HUDEP-2 (cell line): ENCODE results near the gene PDZD4.

Experiments used
- DNase-seq, 76 experiments: peaks; one replicate each; lab custom pipeline; 2025; ENCODE audit not compliant: unreplicated experiment in 76 of 76; lab: John Stamatoyannopoulos, UW

Gene PDZD4

DNA sequence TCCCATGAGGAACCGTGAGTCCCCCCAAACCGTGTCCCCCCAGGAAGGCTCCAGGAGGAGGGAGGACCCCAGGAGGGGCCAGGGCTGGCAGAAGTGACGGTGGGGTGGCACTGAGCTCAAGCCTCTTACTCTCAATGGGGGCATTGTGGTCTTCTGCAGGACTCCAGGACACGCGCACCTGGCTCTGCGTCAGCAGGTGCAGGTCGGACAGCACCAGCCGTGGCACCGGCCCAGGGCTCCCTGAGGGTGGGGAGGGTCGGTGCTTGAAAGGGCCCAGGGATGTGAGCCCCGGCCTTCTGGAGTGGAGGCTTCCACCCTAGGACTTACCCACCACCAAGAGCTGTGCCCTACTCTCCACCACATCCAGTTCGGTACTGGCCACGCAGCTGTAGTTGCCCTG lies 37.3 kb upstream of the PDZD4 start:
- DNase-seq, result no peak

DNA sequence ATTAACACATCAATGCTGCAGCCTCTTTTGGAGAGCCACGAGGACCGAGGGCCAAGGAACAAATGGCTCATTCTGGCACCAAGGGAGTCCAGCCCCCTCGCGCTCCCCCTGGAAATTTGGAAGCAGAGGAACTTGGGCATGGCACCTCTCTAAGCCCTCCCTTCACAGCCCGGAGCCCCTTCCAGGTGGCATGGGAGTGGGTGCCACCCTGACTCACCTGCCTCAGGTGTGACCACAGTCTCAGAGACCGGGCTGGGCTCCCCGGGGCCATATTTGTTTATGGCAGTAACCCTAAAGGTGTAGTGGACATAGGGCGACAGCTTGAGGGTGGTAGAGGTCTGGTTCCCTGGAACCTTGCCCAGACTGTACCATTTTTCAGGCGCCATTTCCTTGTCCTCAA lies 36.8 kb upstream of the PDZD4 start:
- no peak for DNase-seq

DNA sequence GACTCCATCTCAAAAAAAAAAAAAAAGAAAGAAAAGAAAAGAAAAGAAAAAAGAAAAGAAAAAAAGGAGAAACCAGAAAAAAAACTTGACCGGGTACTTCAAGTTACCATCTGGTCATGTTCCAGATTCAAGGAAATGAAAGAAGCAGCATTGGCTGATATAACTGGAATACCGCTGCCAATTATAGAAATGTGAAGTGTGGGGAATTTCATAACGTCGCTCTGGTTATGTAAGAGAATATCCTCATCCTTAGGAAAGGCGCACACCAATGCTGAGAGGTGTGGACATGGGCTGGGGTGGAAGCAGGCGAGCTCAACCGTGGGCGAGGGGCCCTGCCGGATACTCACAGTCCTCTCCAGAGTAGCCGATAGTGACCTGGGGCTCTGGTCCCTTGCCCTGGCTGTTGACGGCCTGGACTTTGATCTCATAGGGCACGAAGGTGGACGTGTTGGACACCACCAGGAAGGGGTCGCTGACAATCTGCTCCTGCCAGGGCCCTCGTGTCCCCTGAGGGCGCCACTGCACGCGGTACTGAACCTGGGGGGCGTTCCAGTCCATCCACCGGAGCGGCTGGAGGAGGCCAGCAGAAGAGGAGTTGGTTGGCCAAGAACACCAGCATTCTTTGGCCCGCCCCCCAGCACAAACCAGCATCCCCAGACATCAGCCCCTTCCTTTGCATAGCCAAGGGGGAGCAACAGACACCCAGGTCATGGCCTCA lies 36.1 kb upstream of the PDZD4 start:
- no peak for DNase-seq

DNA sequence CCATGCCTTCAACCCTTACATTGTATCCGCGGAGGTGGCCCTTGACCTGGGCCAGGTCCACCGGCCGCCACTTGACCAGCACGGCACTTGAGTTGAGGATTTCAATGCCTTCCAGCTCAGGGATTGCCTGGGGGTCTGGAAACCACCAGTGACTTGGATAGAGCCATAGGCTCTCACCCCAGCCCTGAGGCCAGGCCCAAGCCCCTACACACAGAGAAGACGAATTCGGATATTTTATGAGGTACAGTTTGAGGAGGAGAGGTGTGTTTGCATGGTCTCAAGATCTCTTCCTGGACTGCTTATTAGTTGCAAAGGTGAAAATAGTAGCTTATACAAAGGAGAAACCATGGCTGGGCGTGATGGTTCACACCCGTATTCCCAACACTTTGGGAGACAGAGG lies 35.3 kb upstream of the PDZD4 start:
- DNase-seq, result no peak

DNA sequence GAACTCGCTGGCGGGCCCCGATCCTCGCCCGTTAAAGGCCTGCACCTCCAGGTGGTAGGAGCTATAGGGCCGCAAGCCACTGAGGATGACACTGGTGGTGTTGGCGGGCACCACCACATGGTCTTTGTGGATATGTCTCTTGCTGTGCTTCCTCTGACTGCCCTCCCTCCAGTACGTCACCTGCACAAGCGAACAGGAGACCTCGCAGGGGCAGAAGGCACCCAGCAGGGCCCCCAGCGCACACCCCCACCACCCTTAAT lies 34.9 kb upstream of the PDZD4 start:
- DNase-seq, result no peak

DNA sequence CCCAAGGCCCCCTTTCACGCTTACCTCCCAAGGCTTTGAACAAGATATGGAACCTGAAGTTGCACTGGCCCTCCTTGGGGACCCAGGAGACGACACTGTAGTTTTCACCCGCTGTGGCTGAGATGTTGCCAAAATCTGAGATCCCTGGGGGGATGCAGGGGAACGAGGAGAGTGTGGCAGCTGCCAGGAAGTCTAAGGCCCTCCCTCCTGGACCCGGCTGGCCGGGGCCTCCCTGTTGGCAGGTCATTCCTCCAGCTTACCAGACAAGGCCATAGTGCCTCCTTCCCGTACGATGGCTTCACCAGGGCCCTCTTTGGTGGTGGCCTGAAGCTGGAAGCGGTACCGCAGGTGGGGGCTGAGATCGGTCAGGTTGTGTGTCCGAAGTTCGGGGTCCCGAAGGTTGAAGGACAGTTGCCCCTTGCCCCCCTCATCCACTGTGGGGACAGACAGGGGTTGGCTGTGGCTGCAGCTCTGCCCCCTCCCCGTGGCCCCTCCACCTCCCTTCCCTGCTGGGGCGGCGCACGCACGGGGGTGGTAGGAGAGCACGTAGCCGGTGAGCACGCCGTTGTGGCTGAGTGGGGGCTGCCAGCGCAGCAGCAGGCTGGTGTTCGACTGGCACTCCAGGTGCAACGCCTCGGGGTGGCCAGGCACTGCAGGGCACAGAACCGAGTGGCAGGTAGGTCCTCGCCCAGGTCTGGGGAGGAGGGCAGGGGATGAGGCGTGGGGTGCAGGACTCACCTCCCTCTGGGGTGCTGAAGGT lies 34.4 kb upstream of the PDZD4 start:
- no peak for DNase-seq

DNA sequence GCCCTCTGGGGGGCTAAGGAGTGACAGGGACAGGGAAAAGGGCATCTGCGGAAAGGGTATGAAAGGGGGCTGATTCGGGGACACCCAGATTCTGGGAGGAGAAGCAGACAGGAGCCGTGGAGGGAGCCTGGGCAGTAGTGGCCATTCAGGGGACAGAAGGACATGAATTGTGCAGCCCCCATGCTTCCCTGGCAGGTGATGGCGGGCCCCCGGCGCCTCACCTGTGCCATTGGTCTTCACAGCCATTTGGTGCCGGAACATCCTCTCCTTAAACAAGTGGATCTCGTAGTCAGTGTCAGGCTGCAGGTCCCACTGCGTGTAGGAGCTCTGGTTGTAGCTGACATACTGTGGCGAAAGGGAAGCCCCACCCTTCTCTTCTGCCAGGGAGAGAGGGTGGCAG lies 33.8 kb upstream of the PDZD4 start:
- no peak for DNase-seq

DNA sequence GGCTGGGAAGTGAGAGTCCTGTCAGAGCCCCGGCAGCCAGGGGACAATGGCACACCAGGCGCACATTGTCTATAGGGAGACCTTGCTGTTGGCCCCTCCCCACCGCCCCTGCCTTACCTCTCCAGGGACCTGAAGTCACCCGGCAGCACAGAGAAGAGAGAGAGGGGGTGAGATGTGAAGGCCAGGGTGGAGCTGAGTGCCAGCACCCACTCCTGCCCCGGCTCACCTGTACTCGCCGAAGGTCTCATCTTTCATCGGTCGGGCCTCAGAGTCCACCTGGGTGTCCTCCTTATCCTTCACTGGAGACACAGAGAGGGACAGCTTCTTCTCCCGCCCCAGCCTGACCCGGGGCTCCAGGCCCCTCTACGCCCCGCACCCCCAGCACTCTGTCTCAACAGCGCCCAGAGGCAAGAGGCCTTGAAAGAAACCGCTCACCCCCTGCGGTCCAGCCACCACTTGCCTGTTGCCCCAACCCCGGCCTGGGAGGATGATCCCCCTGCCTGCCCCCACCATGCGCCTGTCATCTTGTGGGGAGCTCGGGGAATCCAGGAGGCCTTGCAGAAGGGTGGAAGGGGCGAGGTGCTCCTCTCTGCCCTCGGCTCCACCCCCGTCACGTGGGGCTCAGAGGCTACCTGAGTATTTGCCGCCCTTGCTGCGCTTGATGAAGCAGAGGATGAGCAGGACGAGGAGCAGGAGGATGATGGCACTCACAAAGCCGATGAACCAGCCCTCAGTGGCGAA lies 33.1 kb upstream of the PDZD4 start:
- DNase-seq, result no peak

DNA sequence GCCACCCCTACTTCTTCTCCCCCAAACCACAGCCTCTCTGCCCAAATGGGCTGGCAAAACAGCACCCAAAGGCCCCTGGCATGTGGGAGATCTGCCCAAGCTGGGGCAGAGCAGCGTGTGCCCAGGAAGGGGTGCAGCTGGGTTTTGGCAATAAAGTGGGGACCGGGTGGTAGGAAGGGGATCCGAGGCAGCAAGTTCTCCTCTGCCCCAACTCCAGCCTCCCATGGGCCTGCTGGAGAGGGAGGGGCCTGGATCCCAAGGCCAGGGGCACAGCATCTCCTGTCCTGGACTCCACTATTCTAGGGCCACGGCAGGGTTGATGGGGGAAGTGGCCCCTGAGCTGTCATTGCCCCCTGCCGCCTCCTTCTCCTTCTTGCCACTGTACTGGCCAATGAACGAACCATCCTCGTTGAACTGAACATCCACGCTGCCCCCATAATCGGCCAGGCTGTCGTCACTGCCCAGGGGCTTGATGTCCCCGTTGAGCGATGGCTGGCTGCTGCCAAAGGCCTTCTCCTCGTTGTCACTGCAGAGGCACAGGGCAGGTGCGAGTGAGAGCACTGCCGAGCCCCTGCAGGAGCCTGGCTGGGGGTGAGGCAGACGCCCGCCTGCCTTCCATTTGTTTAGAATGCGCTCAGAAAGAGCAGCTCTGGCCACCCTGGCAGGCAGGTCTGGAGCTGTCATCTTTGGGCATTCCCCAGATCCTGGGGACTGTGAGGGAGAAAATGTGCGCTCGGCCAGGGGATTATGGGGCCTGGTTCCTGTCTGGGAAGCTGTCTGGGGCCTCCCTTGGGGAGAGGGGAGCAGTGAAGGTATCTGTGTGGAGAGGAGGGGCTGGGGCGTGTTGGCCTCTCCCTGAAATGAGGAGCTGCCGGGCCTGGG lies 32.3 kb upstream of the PDZD4 start:
- no peak for DNase-seq

DNA sequence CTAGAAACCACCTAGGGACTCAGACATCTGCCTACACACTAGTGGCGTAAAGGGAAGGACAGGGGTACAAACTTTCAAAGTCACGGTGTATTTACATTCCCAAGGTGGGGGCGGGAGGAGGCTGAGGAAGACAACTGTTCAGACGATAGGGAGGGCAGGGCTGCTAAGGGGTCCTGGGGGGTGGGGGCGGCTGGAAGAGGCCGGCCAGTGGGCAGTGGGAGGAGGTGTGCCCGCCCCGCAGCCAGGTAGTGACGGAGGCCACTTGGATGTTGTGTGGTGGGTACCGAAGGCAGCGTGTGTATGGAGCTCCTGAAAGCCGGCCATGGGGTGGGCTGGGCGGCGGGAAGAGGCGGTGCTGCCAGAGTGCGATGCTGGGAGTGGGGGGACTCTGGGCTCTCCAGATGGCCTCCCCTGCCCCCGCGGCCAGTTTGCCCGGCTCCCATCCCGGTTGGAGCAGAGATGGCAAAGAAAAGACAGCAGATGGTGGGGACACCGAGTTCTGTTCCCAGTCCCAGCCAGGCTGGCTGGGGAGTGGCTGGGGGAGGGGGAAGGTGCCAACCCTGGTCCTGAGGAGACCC lies 31.5 kb upstream of the PDZD4 start:
- DNase-seq, result no peak

DNA sequence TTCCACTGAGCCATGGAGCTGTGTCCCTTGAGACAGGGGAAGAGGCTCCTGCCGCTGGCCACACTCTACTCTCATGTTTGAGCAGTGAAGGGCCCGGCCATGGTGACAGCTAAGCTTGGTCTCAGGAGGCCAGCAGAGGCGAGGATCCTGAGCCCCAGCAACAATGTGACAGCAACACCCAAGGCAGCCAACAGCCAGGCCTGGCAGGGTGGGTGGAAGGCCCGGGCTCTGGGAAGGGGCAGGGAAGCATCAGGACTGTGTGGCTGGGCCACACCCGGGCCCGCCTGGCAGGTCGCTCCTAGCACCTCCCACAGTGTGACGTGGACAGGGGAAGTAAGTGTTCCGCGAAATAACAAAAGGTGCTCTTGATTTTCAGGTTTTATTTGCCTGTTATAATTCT lies 30.8 kb upstream of the PDZD4 start:
- no peak for DNase-seq

DNA sequence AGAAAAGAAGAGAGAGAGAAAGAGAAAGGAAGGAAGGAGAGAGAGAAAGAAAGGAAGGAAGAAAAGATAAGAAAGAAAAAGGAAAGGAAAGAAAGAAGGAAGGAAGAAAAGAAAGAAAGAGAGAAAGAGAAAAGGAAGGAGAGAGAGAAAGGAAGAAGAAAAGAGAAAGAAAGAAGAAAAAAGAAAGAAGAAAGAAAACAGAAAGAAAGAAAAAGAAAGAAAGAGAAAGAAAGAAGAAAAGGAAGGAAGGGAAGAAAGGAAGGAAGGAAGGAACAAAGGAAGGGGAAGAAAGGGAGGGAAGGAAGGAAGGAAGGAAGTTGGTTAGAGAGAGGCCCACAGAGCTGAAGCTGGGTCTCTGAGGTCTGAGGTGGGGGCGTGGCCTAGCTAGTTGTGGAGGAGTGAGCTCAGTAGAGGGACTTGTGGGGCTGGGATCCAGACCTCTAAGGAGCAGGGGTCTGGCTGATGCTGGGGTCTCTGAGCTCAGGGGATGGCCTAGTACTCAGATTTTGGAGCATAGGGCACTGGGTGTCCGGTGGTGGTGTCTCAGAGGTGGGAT lies 27.1 kb upstream of the PDZD4 start:
- no peak for DNase-seq

DNA sequence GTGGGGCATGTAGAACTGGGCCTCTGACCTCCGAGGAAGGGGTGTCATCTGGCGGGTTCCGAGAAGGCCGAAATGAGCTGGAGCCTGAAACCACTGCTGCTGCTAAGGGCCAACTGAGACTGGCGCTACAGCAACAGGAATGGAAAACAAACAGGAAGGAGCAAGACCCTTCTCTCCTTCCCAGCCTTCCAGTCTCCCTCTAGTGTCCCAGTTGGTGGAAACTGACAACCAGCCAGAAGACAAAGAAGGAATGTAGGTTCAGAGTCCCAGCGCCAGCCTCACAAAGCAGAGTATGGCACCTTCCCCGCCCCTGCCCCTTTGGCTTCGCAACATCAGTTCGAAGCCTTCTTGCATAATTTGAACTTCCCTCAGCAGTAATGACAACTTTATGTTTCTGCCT lies 24.4 kb upstream of the PDZD4 start:
- no peak for DNase-seq

DNA sequence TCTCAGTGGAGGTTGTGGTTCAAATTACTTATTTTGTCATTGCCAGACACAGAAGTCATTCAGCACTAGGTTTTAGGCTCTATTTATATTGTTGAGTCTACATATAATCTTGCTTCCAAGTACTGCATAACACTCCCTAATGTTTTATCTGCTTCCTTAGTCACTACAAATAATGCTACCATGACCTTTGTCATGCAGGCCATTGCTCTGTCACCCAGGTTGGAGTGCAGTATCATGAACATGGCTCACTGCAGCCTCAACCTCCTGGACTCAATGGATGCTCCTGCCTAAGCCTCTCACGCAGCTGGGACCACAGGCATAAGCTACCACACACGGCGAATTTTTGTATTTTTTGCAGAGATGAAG lies 23.5 kb upstream of the PDZD4 start:
- no peak for DNase-seq

DNA sequence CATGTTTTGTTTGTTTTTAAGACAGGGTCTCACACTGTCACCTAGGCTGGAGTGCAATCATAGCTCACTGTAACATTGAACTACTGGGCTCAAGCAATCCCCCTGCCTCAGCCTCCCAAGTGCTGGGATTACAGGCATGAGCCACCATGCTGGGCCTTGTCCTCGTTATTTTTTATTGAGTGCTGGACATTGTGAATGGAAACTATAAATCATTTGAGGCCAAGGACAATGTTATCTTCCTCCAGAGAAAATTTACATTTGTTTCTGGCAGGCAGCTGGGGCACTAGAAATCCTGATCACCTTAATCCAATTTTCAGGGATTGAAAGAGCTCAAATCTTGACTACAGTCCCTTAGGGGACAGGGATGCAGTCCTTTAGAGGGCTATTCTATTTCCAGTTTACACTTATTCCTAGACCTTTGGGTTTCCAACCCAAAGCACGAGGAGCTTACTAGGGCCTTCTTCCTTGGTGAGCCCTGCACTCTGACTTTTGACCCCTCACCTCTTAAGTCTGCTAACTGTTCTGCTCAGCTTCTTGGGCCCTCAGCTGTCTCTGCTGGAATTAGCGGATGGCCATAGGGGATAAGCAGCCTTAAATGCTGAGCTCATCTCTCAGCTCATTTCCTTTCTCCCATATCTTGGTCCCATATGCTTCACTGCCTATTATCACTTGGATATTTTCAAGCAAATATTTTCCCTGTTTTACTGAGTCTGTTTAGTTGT lies 23.0 kb upstream of the PDZD4 start:
- no peak for DNase-seq

DNA sequence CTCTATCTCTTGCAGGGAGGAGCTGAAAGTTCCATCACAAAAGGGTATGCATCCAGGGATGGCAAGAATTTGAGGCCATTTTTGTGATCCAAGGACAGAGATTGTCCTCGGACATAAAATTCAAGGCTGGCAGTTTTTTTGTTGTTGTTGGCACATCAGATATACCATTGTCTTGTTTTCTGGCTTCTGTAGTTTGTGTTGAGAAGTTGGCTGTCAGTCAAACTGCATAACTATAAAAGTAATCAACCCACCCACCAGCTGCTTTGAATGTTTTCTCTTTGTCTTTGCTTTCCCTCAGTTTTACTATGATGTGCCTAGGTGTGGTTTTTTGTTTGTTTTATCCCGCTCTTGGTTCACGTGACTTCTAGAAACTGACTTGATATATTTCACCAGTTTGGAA lies 21.6 kb upstream of the PDZD4 start:
- no peak for DNase-seq

DNA sequence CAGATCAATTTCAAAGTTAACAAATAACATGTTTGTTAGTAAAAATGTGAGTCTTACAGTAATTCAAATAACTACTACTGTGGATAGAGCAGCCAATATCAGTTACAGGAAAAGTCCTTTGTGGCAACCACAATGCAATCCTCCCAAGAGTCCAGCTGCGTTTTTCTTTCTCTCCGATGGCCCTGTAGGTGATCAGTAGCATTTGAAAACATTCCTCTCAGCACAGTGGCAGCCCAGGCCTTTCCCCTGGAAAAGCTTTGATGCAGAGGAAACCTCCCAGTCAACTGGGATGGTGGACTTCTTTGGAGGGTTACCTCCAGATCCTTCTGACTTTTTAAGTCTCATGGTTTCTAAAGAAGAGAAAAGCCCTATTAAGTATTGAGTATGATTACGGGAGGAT lies 18.0 kb upstream of the PDZD4 start:
- no peak for DNase-seq

DNA sequence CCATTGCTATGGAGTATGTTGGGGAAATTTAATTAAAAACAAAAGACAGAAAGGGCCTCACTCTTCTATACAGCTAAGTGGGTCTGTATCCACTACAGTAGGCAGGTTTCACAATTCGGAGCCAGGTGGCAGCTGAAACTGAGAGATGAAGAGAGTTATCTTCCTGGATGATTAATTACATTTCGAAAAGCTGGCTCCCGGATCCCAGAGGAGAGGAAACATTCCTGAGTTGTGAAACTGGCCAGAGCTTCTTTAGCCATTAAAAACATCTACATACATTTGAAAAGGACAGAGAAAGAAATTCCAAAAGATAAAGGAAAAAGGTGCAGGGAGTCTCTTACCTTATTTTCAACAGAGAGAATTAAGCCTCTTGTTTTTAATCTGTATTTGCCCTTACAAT lies 15.5 kb upstream of the PDZD4 start:
- no peak for DNase-seq

DNA sequence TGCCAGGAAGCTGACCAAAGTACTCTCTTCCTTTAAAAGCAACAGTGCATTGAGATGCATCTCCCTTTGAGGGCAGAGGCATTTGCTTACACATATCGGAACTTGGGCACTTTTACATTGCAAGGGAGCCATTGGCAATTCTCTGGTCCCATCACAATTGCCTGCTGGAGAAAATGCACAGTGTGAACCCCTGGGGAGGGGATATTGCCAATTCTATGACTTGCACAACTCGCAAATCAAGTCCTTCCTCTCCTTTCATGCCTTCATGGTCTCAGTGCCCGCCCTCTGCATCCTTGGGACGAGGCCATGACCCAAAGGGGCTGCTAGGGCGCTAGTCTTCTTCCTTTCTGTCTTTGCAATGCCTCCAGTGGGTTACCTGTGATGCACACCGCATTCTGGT lies 14.9 kb upstream of the PDZD4 start:
- no peak for DNase-seq

DNA sequence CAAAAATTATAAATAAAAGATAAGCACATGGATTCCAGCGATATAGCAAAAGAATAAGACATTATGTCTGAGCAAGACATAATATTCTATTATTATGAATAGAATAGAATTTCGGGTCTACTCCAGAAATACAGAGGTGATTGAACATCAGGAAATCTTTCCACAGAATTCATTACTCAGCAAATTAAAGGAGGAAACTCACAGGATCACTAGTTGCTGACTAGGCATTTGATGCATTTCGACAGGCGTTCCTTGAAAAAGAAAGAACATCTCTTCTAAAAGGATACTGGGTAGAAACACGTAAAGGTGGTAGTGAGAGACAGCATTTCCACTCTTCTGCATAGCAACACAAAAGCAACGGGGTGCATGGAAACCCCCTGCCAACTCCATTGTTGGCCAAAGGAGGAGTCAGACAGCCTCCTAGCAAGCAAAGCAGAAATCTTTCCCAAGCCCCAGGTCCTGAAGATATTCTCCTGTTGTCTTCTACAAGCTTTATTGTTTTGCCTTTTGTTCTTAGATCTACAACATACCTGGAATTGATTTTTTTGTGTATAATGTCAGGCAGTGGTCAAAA lies 14.3 kb upstream of the PDZD4 start:
- no peak for DNase-seq
